CD8-positive, alpha-beta memory T cell (primary cell): ENCODE data around the gene SLF2. TPM values are rescaled to one million over a fixed set of nuclear protein-coding genes. Genes with fewer than 3 reads are reported as not detected.

Experiments
- CTCF ChIA-PET: fragments of 350-600 bp; sonication (Branson Sonifier 250); formaldehyde crosslinking; loops from one replicate; lab custom pipeline; 2021; ENCODE audit warnings: antibody characterized with exemption; lab: Charles Lee
- POLR2A ChIA-PET: fragments of 350-600 bp; sonication (Branson Sonifier 250); formaldehyde crosslinking; loops from one replicate; lab custom pipeline; 2021; ENCODE audit warnings: antibody characterized with exemption; lab: Charles Lee
- DNase-seq, 5 donors: peaks; one replicate each; pipeline versions ENCODE4 v3.0.0 to v3.0.0-alpha.2; 2020 to 2022; ENCODE audit warnings: mixed read lengths in 1 of 5
- H3K27ac ChIP-seq: one replicate; pipeline ENCODE4 v1.7.0; 2013; ENCODE audit warnings: low read depth, mild to moderate bottlenecking, low read length, moderate library complexity
- H3K27me3 ChIP-seq: 2 replicates; pipeline ENCODE4 v1.7.0; 2013; ENCODE audit warnings: low read length, mild to moderate bottlenecking; ENCODE audit not compliant: insufficient read depth, poor library complexity, severe bottlenecking
- H3K36me3 ChIP-seq: 2 replicates; pipeline ENCODE4 v1.7.0; 2013; ENCODE audit warnings: mild to moderate bottlenecking, low read length, moderate library complexity; ENCODE audit not compliant: insufficient read depth
- H3K4me1 ChIP-seq: 2 replicates; pipeline ENCODE4 v1.7.0; 2013; ENCODE audit warnings: mild to moderate bottlenecking, low read length, moderate library complexity; ENCODE audit not compliant: insufficient read depth
- H3K4me3 ChIP-seq: 2 replicates; pipeline ENCODE4 v1.7.0; 2013; ENCODE audit warnings: mild to moderate bottlenecking, low read length
- H3K9me3 ChIP-seq: 2 replicates; pipeline ENCODE4 v1.7.0; 2013; ENCODE audit warnings: mild to moderate bottlenecking, low read length
- H3K27ac Mint-ChIP-seq, 8 donors: one replicate each; pipeline ENCODE4 v1.8.0; 2020 to 2021; ENCODE audit warnings: mixed read lengths in 8 of 8, mild to moderate bottlenecking in 6 of 8, inconsistent platforms in 3 of 8, moderate library complexity in 3 of 8
- H3K27me3 Mint-ChIP-seq, 2 donors: one replicate each; pipeline ENCODE4 v1.8.0; 2020 to 2021; ENCODE audit warnings: mixed read lengths in 2 of 2, mild to moderate bottlenecking in 1 of 2, moderate library complexity in 1 of 2
- H3K36me3 Mint-ChIP-seq, 3 donors: one replicate each; pipeline ENCODE4 v1.8.0; 2020 to 2021; ENCODE audit warnings: mixed read lengths in 3 of 3, inconsistent platforms in 1 of 3, mild to moderate bottlenecking in 1 of 3
- H3K4me1 Mint-ChIP-seq, 3 donors: one replicate each; pipeline ENCODE4 v1.8.0; 2020 to 2021; ENCODE audit warnings: mixed read lengths in 3 of 3, inconsistent platforms in 1 of 3, mild to moderate bottlenecking in 1 of 3
- H3K4me3 Mint-ChIP-seq, 7 donors: one replicate each; pipeline ENCODE4 v1.8.0; 2020 to 2021; ENCODE audit warnings: mixed read lengths in 7 of 7, mild to moderate bottlenecking in 6 of 7, moderate library complexity in 4 of 7, inconsistent platforms in 2 of 7
- H3K9me3 Mint-ChIP-seq, 5 donors: one replicate each; pipeline ENCODE4 v1.8.0; 2020 to 2022; ENCODE audit warnings: mixed read lengths in 5 of 5, mild to moderate bottlenecking in 3 of 5, moderate library complexity in 2 of 5, inconsistent platforms in 1 of 5
- polyA plus RNA-seq: library from polyadenylated mRNA; unstranded; fragments of 300-500 nt; fragmentation: Illumina TruSeq; gene quantifications from one replicate; pipeline ENCODE4 v1.2.3, GENCODE V29; 2021
- total RNA-seq, 2 experiments: library from RNA; stranded (reverse); gene quantifications; one replicate each; pipeline ENCODE4 v1.2.3, GENCODE V29; 2021

The SLF2 gene
- total and polyA plus RNA-seq, 3 experiments from 2014 or later = 13.9 to 36.1 (median 35.4) TPM

- Mint-ChIP-seq H3K4me1 (peaks cover 2 to 5% (median 4%) of the 10 kb centered on the region in 3 donors), H3K4me3 (no peak overlapping the region), H3K9me3 (no peaks in the 10 kb centered on the region), H3K36me3 (peaks cover 0 to 4% (median 0%) of the 10 kb centered on the region in 3 donors), H3K27ac (no peak overlapping the region), H3K27me3 (peaks cover 35 to 44% of the 10 kb centered on the region in 2 donors)
- DNase-seq = no peak
- H3K4me1 ChIP-seq = no peaks in the 10 kb centered on the region
- H3K36me3 ChIP-seq = no peaks in the 10 kb centered on the region
- H3K27me3 ChIP-seq = peaks cover 5% of the 10 kb centered on the region
- ChIA-PET POLR2A (no interaction called here), CTCF (no interaction called here)
- no peaks in the 10 kb centered on the region for H3K9me3 ChIP-seq
- no peak overlapping the region for H3K27ac ChIP-seq
- H3K4me3 ChIP-seq = no peak overlapping the region
Measured at GRCh38 chr10:100867261-100867963, 45.4 kb upstream of the SLF2 start.

GRCh38 chr10:100868382-100868781 is 44.4 kb upstream of the SLF2 start:
- no peak overlapping the region for H3K4me3 Mint-ChIP-seq
- H3K27me3 ChIP-seq = peaks cover 5% of the 10 kb centered on the region

GRCh38 chr10:100869399-100869798 is 43.4 kb upstream of the SLF2 start:
- H3K27me3 Mint-ChIP-seq = peaks cover 31 to 39% of the 10 kb centered on the region in 2 donors
- H3K27ac ChIP-seq = no peak overlapping the region
- H3K27me3 ChIP-seq = peaks cover 5% of the 10 kb centered on the region
- no peaks in the 10 kb centered on the region for H3K4me1 ChIP-seq
- no peak overlapping the region for H3K4me3 Mint-ChIP-seq
- H3K36me3 Mint-ChIP-seq = peaks cover 0 to 4% (median 0%) of the 10 kb centered on the region in 3 donors
- no peaks in the 10 kb centered on the region for H3K36me3 ChIP-seq
- H3K4me3 ChIP-seq = no peak overlapping the region
- DNase-seq = no peak
- H3K9me3 ChIP-seq = no peaks in the 10 kb centered on the region
- no peak overlapping the region for H3K27ac Mint-ChIP-seq
- no peaks in the 10 kb centered on the region for H3K9me3 Mint-ChIP-seq
- peaks cover 2 to 5% (median 4%) of the 10 kb centered on the region in 3 donors for H3K4me1 Mint-ChIP-seq
- CTCF ChIA-PET = no interaction called here
- POLR2A ChIA-PET = no interaction called here

More at GRCh38 chr10:100868382-100868781, 44.4 kb upstream of the SLF2 start:
- Histone ChIP-seq H3K4me3 (no peak overlapping the region), H3K9me3 (no peaks in the 10 kb centered on the region), H3K4me1 (no peaks in the 10 kb centered on the region), H3K27ac (no peak overlapping the region), H3K36me3 (no peaks in the 10 kb centered on the region)
- ChIA-PET POLR2A (no interaction called here), CTCF (no interaction called here)
- no peak overlapping the region for H3K27ac Mint-ChIP-seq
- DNase-seq = no peak
- peaks cover 0 to 4% (median 0%) of the 10 kb centered on the region in 3 donors for H3K36me3 Mint-ChIP-seq
- peaks cover 36 to 43% of the 10 kb centered on the region in 2 donors for H3K27me3 Mint-ChIP-seq
- no peaks in the 10 kb centered on the region for H3K9me3 Mint-ChIP-seq
- H3K4me1 Mint-ChIP-seq = peaks cover 2 to 5% (median 4%) of the 10 kb centered on the region in 3 donors

- no peak overlapping the region for H3K4me3 Mint-ChIP-seq
- Histone ChIP-seq H3K4me1 (no peaks in the 10 kb centered on the region), H3K4me3 (no peak overlapping the region), H3K9me3 (no peaks in the 10 kb centered on the region), H3K27me3 (peaks cover under 1% of the 10 kb centered on the region), H3K27ac (no peak overlapping the region), H3K36me3 (no peaks in the 10 kb centered on the region)
- H3K9me3 Mint-ChIP-seq = no peaks in the 10 kb centered on the region
- ChIA-PET POLR2A (no interaction called here), CTCF (interaction anchor here (0.6 to 1.6 kb wide), 2 partner anchors 10 to 202 kb away, joined by 3 to 4 read pairs; no protein-coding TSS in a partner anchor)
- peak in 1 of 5 donors; percentile 31 for DNase-seq
- H3K27me3 Mint-ChIP-seq = peaks cover 17 to 41% of the 10 kb centered on the region in 2 donors
- no peaks in the 10 kb centered on the region for H3K4me1 Mint-ChIP-seq
- peaks cover 0 to 2% (median 0%) of the 10 kb centered on the region in 3 donors for H3K36me3 Mint-ChIP-seq
- no peak overlapping the region for H3K27ac Mint-ChIP-seq
Measured at GRCh38 chr10:100872034-100872791, 40.5 kb upstream of the SLF2 start.

- H3K27ac Mint-ChIP-seq = no peak overlapping the region
- H3K9me3 Mint-ChIP-seq = no peaks in the 10 kb centered on the region
- no peak overlapping the region for H3K4me3 Mint-ChIP-seq
- Histone ChIP-seq H3K27ac (no peak overlapping the region), H3K9me3 (no peaks in the 10 kb centered on the region), H3K27me3 (no peaks in the 10 kb centered on the region), H3K4me1 (no peaks in the 10 kb centered on the region), H3K36me3 (no peaks in the 10 kb centered on the region), H3K4me3 (no peak overlapping the region)
- CTCF ChIA-PET = no interaction called here
- POLR2A ChIA-PET = no interaction called here
- DNase-seq = no peak
- H3K27me3 Mint-ChIP-seq = peaks cover 20 to 42% of the 10 kb centered on the region in 2 donors
- H3K4me1 Mint-ChIP-seq = no peaks in the 10 kb centered on the region
- H3K36me3 Mint-ChIP-seq = no peaks in the 10 kb centered on the region
Measured at GRCh38 chr10:100873146-100873826, 39.5 kb upstream of the SLF2 start.

- Mint-ChIP-seq H3K27ac (no peak overlapping the region), H3K36me3 (no peaks in the 10 kb centered on the region), H3K4me1 (no peaks in the 10 kb centered on the region), H3K9me3 (no peaks in the 10 kb centered on the region), H3K27me3 (peaks cover 21 to 46% of the 10 kb centered on the region in 2 donors), H3K4me3 (no peak overlapping the region)
- Histone ChIP-seq H3K27me3 (no peaks in the 10 kb centered on the region), H3K27ac (no peak overlapping the region), H3K4me1 (no peaks in the 10 kb centered on the region), H3K36me3 (no peaks in the 10 kb centered on the region), H3K4me3 (no peak overlapping the region), H3K9me3 (no peaks in the 10 kb centered on the region)
- ChIA-PET CTCF (no interaction called here), POLR2A (no interaction called here)
- no peak for DNase-seq
Measured at GRCh38 chr10:100873827-100874326, 38.9 kb upstream of the SLF2 start.

GRCh38 chr10:100874702-100875483 is 37.9 kb upstream of the SLF2 start:
- POLR2A ChIA-PET = no interaction called here

More at GRCh38 chr10:100874702-100875483, 37.9 kb upstream of the SLF2 start:
- Histone ChIP-seq H3K27ac (no peak overlapping the region), H3K27me3 (no peaks in the 10 kb centered on the region), H3K9me3 (no peaks in the 10 kb centered on the region), H3K4me1 (no peaks in the 10 kb centered on the region), H3K36me3 (no peaks in the 10 kb centered on the region), H3K4me3 (no peak overlapping the region)
- DNase-seq = no peak
- CTCF ChIA-PET = no interaction called here
- H3K4me3 Mint-ChIP-seq = no peak overlapping the region
- peaks cover 17 to 46% of the 10 kb centered on the region in 2 donors for H3K27me3 Mint-ChIP-seq
- H3K4me1 Mint-ChIP-seq = no peaks in the 10 kb centered on the region
- H3K36me3 Mint-ChIP-seq = no peaks in the 10 kb centered on the region
- no peaks in the 10 kb centered on the region for H3K9me3 Mint-ChIP-seq
- no peak overlapping the region for H3K27ac Mint-ChIP-seq
